Neural progenitor cell (in vitro differentiated cells): ENCODE results near the gene TMCC1.

ENCODE experiments used
- CTCF ChIP-seq: fragments of 200-600 bp; sonication (generic); IDR thresholded peaks from 2 replicates; pipeline ENCODE4 v1.5.1; 2017; ENCODE audit warnings: antibody characterized with exemption, mild to moderate bottlenecking
- EZH2 ChIP-seq: fragments of 200-600 bp; sonication (generic); IDR thresholded peaks from 2 replicates; pipeline ENCODE4 v1.6.1; 2017; ENCODE audit warnings: antibody characterized with exemption, mild to moderate bottlenecking, moderate library complexity
- EZH2phosphoT487 ChIP-seq: fragments of 200-600 bp; sonication (generic); IDR thresholded peaks from 2 replicates; pipeline ENCODE4 v1.6.1; 2017; ENCODE audit warnings: antibody characterized with exemption

GRCh38 chr3:129822241-129822640 is 71.3 kb downstream of the TMCC1 start:
- TF ChIP-seq CTCF: no peak
- no peak for TF ChIP-seq EZH2
- no peak for TF ChIP-seq EZH2phosphoT487
